ENCODE measurements around the gene SLX4.

- TF ChIP-seq POLR2A (IDR thresholded peaks at IDR 0.05; ENCODE audit: low read depth, low read length), result no peak
- no peak for TF ChIP-seq POLR2AphosphoS5 (IDR thresholded peaks at IDR 0.05; ENCODE audit: low read depth, low read length)
- no peak for TF ChIP-seq TAF1 (IDR thresholded peaks at IDR 0.05; ENCODE audit: low read depth, low read length)
Measured at GRCh38 chr16:3548859-3549258, 62.5 kb downstream of the SLX4 start.
